NCI-H2227 treated with DMSO at 0.1 percent for 48 hours (cell line): Measurements from ENCODE around the gene MALRD1.

Source experiments
- DNase-seq: peaks from one replicate; lab custom pipeline; 2025; lab: John Stamatoyannopoulos, UW

Gene MALRD1

GRCh38 chr10:19653931-19654330 is 605.3 kb downstream of the MALRD1 start:
- no peak for DNase-seq

- DNase-seq = no peak
These were observed 606.0 kb downstream of the MALRD1 start for GRCh38 chr10:19654576-19654975.

GRCh38 chr10:19656420-19657042 is 607.9 kb downstream of the MALRD1 start:
- DNase-seq = no peak

GRCh38 chr10:19658131-19658530 is 609.5 kb downstream of the MALRD1 start:
- no peak for DNase-seq

- no peak for DNase-seq
These were observed 610.1 kb downstream of the MALRD1 start for GRCh38 chr10:19658622-19659233.

- DNase-seq = no peak
These were observed 611.5 kb downstream of the MALRD1 start for GRCh38 chr10:19659920-19660655.

- no peak for DNase-seq
These were observed 614.7 kb downstream of the MALRD1 start for GRCh38 chr10:19663344-19663743.

- no peak for DNase-seq
These were observed 619.5 kb downstream of the MALRD1 start for GRCh38 chr10:19668116-19668515.

- DNase-seq = no peak
These were observed 627.5 kb downstream of the MALRD1 start for GRCh38 chr10:19676063-19676462.

- no peak for DNase-seq
These were observed 634.8 kb downstream of the MALRD1 start for GRCh38 chr10:19683356-19683755.

GRCh38 chr10:19683960-19684359 is 635.4 kb downstream of the MALRD1 start:
- DNase-seq = no peak

- DNase-seq = no peak
These were observed 639.7 kb downstream of the MALRD1 start for GRCh38 chr10:19688344-19688743.

- no peak for DNase-seq
These were observed 640.6 kb downstream of the MALRD1 start for GRCh38 chr10:19689231-19689630.

GRCh38 chr10:19699299-19699698 is 650.7 kb downstream of the MALRD1 start:
- DNase-seq = no peak

GRCh38 chr10:19701427-19702052 is 652.9 kb downstream of the MALRD1 start:
- no peak for DNase-seq

GRCh38 chr10:19702215-19702614 is 653.6 kb downstream of the MALRD1 start:
- DNase-seq = no peak

GRCh38 chr10:19704544-19704943 is 655.9 kb downstream of the MALRD1 start:
- DNase-seq = no peak

GRCh38 chr10:19705250-19705649 is 656.6 kb downstream of the MALRD1 start:
- DNase-seq = no peak

- no peak for DNase-seq
These were observed 658.3 kb downstream of the MALRD1 start for GRCh38 chr10:19706904-19707303.

- DNase-seq = no peak
These were observed 658.8 kb downstream of the MALRD1 start for GRCh38 chr10:19707376-19707775.

GRCh38 chr10:19708031-19708430 is 659.4 kb downstream of the MALRD1 start:
- DNase-seq = no peak

GRCh38 chr10:19710600-19710999 is 662.0 kb downstream of the MALRD1 start:
- no peak for DNase-seq

GRCh38 chr10:19713159-19713558 is 664.6 kb downstream of the MALRD1 start:
- no peak for DNase-seq
